ENCODE results near the gene VMP1. TPM values are rescaled to one million over a fixed set of nuclear protein-coding genes. Genes with fewer than 3 reads are reported as not detected.
A peak's percentile ranks its signal among the peaks of the same experiment; 100 is the strongest.
"Not testable (repeated sequence)": the region's sequence is repeated elsewhere in the genome, so short reads cannot be mapped to it uniquely, and the experiment has no call there.

VMP1 gene
- total RNA-seq, 1 experiment from 2014 or later = 281 TPM

GRCh38 chr17:59754552-59754951 is 47.1 kb downstream of the VMP1 start:
- intact Hi-C loops (cut with micrococcal nuclease; ENCODE audit: unreplicated experiment) (loop anchor here (5.0 kb wide), 1 partner anchor 93 kb away; no protein-coding TSS in a partner anchor), in situ Hi-C loops (cut with HindIII; ENCODE audit: low pct_unique_long_range_greater_than_20kb, low sequenced_read_pairs) (no loop called here)

DNA sequence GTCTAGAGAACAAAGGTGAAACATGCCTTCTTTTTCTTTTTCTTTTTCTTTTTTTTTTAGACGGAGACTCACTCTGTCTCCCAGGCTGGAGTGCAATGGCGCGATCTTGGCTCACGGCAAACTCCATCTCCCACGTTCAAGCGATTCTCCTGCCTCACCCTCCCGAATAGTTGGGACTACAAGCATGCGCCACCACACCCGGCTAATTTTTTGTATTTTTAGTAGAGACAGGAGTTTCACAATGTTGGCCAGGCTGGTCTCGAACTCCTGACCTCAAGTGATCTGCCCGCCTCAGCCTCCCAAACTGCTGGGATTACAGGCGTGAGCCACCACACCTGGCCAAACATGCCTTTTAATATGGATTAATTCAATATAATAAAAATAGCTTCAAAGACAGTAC is 47.6 kb downstream of the VMP1 start:
- DNase-seq (ENCODE audit: low read depth, low spot score); H3K4me3 ChIP-seq (ENCODE audit: low read depth in 2 of 2, low read length in 2 of 2); BruUV-seq (replicated peaks); CTCF ChIA-PET; in situ Hi-C loops (cut with HindIII; ENCODE audit: low pct_unique_long_range_greater_than_20kb, low sequenced_read_pairs); intact Hi-C loops (cut with micrococcal nuclease; ENCODE audit: unreplicated experiment); H3K9me3 ChIP-seq (ENCODE audit: control insufficient read depth, insufficient read depth, low read depth, low read length); H3K27me3 ChIP-seq (ENCODE audit: control insufficient read depth, insufficient read depth, low read length); ATAC-seq: not testable (repeated sequence)
- peaks cover 63% of the 10 kb centered on the region for H3K4me1 ChIP-seq (ENCODE audit: control insufficient read depth, insufficient read depth, low read length)
- peaks cover 10% of the 10 kb centered on the region; the same call in 1 of the 2 replicates for H3K36me3 ChIP-seq (ENCODE audit: control insufficient read depth, insufficient read depth, low read length)
- POLR2A ChIA-PET = interaction anchor here (0.6 to 4.4 kb wide), 3 partner anchors 30 to 84 kb away, joined by 3 to 77 read pairs (median 8); no protein-coding TSS in a partner anchor
- peak overlapping the region; percentile 100 for H3K27ac ChIP-seq (ENCODE audit: low read length)

More at GRCh38 chr17:59754552-59754951, 47.1 kb downstream of the VMP1 start:
- POLR2A ChIA-PET = interaction anchor here (0.6 to 4.4 kb wide), 4 partner anchors 31 to 91 kb away, joined by 3 to 77 read pairs (median 7); no protein-coding TSS in a partner anchor
- peaks cover 63% of the 10 kb centered on the region for H3K4me1 ChIP-seq (ENCODE audit: control insufficient read depth, insufficient read depth, low read length)
- no TSS peak for BruUV-seq (replicated peaks)
- CTCF ChIA-PET = no interaction called here
- no peak overlapping the region for H3K4me3 ChIP-seq (ENCODE audit: low read depth in 2 of 2, low read length in 2 of 2)
- H3K27ac ChIP-seq (ENCODE audit: low read length) = peak overlapping the region; percentile 100
- peak; percentile 93 for TF ChIP-seq TCF7L2 (IDR thresholded peaks at IDR 0.05; ENCODE audit: low read depth, low read length)
- TF ChIP-seq, protein P1, sequence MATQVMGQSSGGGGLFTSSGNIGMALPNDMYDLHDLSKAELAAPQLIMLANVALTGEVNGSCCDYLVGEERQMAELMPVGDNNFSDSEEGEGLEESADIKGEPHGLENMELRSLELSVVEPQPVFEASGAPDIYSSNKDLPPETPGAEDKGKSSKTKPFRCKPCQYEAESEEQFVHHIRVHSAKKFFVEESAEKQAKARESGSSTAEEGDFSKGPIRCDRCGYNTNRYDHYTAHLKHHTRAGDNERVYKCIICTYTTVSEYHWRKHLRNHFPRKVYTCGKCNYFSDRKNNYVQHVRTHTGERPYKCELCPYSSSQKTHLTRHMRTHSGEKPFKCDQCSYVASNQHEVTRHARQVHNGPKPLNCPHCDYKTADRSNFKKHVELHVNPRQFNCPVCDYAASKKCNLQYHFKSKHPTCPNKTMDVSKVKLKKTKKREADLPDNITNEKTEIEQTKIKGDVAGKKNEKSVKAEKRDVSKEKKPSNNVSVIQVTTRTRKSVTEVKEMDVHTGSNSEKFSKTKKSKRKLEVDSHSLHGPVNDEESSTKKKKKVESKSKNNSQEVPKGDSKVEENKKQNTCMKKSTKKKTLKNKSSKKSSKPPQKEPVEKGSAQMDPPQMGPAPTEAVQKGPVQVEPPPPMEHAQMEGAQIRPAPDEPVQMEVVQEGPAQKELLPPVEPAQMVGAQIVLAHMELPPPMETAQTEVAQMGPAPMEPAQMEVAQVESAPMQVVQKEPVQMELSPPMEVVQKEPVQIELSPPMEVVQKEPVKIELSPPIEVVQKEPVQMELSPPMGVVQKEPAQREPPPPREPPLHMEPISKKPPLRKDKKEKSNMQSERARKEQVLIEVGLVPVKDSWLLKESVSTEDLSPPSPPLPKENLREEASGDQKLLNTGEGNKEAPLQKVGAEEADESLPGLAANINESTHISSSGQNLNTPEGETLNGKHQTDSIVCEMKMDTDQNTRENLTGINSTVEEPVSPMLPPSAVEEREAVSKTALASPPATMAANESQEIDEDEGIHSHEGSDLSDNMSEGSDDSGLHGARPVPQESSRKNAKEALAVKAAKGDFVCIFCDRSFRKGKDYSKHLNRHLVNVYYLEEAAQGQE (IDR thresholded peaks at IDR 0.05; ENCODE audit: insufficient read depth in 1 of 2, low read depth in 2 of 2, low read length in 1 of 2) = no peak
- TF ChIP-seq SIN3A (IDR thresholded peaks at IDR 0.05; ENCODE audit: borderline replicate concordance, insufficient read depth, low read depth, low read length) = no peak
- TF ChIP-seq CTCF (IDR thresholded peaks at IDR 0.05) = no peak
- TF ChIP-seq POLR2AphosphoS5 (IDR thresholded peaks at IDR 0.05; ENCODE audit: low read depth, low read length) = 0 out of 2 replicates have a peak, but pooled peaks have one; percentile 33
- DNase-seq (ENCODE audit: low read depth, low spot score) = peak; percentile 66
- peak; percentile 72 for ATAC-seq
- H3K27me3 ChIP-seq (ENCODE audit: control insufficient read depth, insufficient read depth, low read length) = no peaks in the 10 kb centered on the region
- peaks cover 10% of the 10 kb centered on the region; the same call in 1 of the 2 replicates for H3K36me3 ChIP-seq (ENCODE audit: control insufficient read depth, insufficient read depth, low read length)
- peaks cover 3% of the 10 kb centered on the region; the same call in 1 of the 2 replicates for H3K9me3 ChIP-seq (ENCODE audit: control insufficient read depth, insufficient read depth, low read depth, low read length)

GRCh38 chr17:59756236-59756818 is 48.9 kb downstream of the VMP1 start:
- TF ChIP-seq, protein P1 (IDR thresholded peaks at IDR 0.05; ENCODE audit: insufficient read depth in 1 of 2, low read depth in 2 of 2, low read length in 1 of 2) = no peak
- TF ChIP-seq TCF7L2 (IDR thresholded peaks at IDR 0.05; ENCODE audit: low read depth, low read length) (peak; percentile 95), POLR2AphosphoS5 (IDR thresholded peaks at IDR 0.05; ENCODE audit: low read depth, low read length) (peak; percentile 82), CTCF (IDR thresholded peaks at IDR 0.05) (no peak)
- TSS peak; percentile 53 for BruUV-seq (replicated peaks)
- intact Hi-C loops (cut with micrococcal nuclease; ENCODE audit: unreplicated experiment) (loop anchor here (2.0 kb wide), 1 partner anchor 24 kb away; no protein-coding TSS in a partner anchor), in situ Hi-C loops (cut with HindIII; ENCODE audit: low pct_unique_long_range_greater_than_20kb, low sequenced_read_pairs) (no loop called here)
- ATAC-seq = peak; percentile 87
- Histone ChIP-seq H3K27me3 (ENCODE audit: control insufficient read depth, insufficient read depth, low read length) (no peaks in the 10 kb centered on the region), H3K36me3 (ENCODE audit: control insufficient read depth, insufficient read depth, low read length) (peaks cover 10% of the 10 kb centered on the region; the same call in 1 of the 2 replicates), H3K4me3 (ENCODE audit: low read depth in 2 of 2, low read length in 2 of 2) (no peak overlapping the region), H3K9me3 (ENCODE audit: control insufficient read depth, insufficient read depth, low read depth, low read length) (peaks cover 7% of the 10 kb centered on the region; the same call in 1 of the 2 replicates), H3K4me1 (ENCODE audit: control insufficient read depth, insufficient read depth, low read length) (peaks cover 61% of the 10 kb centered on the region), H3K27ac (ENCODE audit: low read length) (peak overlapping the region; percentile 100)
- POLR2A ChIA-PET = interaction anchor here (0.6 kb wide), 1 partner anchor 58 kb away, joined by 8 read pairs; no protein-coding TSS in a partner anchor
- CTCF ChIA-PET = interaction anchor here (0.7 kb wide), 1 partner anchor 58 kb away, joined by 7 read pairs; no protein-coding TSS in a partner anchor
- peak; percentile 66 for DNase-seq (ENCODE audit: low read depth, low spot score)
